ENCODE measurements around the gene SCO2.

Gene SCO2

DNA sequence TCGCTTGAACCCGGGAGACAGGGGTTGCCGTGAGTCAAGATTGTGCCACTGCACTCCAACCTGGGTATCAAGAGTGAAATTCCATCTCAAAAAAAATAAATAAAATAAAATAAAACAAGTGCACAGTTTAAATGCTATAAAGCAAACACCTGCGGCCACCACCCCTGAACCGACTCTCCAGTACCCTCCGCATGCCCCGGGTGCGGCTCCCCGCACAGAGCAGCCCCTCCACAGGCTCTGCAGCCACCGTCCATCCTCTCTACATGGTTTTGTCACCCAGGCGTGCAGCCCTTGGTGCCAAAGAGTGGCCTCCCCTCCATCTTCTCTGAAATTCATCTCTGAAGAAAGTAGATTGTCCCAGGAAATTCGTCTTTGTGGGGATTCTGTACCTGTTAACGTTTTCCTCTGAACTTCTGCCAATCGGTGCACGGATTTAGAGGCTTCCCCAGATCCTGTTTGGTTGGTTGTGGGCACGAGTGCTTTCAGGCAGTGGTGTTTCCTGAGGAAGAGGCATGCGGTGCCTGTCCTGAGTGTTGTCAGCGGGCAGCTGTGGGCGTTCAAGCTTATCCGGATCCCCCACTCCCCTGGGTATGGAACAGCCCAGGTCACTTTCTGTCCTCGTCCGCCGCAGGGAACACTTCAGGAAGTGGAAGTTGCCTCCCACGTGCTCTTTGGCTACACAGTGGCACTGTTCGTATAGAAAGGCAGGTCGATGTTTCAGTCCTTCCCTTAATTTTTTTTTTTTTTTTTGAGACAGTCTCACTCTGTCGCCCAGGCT lies 34.7 kb downstream of the SCO2 start:
- no peak for DNase-seq

DNA sequence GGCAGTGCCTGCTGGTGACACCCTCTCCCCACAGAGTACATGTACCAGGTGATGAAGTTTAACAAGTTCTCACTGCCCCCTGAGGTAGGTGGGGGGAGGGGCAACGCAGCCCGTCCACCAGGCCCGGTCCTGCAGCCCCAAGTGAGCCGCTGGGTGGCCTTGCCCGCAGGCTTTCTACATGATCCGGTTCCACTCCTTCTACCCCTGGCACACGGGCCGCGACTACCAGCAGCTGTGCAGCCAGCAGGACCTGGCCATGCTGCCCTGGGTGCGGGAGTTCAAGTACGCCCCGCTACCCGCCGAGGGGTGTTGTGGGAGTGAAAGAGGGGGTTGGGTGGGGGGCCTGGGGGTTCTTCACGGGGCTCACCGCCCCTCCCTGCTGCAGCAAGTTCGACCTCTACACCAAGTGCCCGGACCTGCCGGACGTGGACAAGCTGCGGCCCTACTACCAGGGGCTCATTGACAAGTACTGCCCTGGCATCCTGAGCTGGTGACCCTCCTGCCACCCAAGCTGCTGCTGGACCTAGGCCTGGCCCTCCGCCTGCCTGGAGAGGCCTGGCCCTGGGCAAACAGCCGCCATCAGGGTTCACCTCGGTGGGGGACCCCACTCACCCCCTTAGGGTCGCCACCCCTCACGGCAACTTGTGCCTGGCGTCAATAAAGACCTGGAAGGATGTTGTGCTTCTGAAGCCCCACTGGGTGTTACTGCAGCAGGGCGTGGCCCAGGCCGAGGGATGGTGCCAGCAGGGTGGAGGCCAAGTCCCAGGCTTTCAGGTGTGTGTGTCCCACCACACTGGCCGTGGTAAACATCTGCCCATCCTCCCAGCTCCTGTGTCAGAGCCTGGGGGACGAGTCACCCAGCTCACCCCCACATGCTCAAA lies 35.8 kb downstream of the SCO2 start:
- DNase-seq = no peak

DNA sequence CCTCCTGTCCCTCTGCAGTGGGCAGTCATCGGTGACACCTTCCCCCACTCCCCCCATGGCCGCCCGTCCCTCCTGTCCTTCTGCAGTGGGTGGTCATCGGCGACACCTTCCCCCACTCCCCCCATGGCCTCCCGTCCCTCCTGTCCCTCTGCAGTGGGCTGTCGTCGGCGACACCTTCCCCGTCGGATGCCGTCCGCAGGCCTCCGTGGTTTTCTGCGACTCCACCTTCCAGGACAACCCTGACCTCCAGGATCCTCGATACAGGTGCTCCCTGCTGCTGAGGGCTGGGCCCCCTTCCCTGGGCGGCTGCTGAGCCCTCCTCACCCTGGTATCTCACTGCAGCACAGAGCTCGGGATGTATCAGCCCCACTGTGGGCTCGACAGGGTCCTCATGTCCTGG lies 36.5 kb downstream of the SCO2 start:
- no peak for DNase-seq

DNA sequence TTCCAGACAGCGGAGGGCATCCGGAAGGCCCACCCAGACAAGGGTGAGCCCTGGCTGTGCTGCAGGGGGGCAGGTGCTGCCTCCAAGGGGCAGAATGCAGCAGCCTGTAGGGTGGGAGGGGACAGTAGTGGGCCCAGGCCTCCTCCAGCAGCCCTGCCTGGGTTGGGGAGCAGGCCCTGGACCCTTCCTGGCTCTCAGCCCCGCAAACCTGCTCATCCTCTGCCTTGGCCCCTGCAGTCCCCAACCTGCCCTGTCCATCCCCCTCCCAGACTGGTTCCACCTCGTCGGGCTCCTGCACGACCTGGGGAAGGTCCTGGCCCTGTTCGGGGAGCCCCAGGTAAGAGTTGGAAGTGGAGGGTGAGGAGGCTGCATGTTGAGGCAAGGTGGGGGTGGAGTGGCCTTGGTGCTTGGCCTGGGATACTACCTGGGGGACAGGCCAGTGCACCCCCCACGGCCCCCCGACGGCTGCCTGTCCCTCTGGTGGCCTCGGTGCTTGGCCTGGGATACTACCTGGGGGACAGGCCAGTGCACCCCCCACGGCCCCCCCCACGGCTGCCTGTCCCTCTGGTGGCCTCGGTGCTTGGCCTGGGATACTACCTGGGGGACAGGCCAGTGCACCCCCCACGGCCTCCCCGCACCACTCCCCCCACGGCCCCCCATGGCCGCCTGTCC lies 37.3 kb downstream of the SCO2 start:
- no peak for DNase-seq

DNA sequence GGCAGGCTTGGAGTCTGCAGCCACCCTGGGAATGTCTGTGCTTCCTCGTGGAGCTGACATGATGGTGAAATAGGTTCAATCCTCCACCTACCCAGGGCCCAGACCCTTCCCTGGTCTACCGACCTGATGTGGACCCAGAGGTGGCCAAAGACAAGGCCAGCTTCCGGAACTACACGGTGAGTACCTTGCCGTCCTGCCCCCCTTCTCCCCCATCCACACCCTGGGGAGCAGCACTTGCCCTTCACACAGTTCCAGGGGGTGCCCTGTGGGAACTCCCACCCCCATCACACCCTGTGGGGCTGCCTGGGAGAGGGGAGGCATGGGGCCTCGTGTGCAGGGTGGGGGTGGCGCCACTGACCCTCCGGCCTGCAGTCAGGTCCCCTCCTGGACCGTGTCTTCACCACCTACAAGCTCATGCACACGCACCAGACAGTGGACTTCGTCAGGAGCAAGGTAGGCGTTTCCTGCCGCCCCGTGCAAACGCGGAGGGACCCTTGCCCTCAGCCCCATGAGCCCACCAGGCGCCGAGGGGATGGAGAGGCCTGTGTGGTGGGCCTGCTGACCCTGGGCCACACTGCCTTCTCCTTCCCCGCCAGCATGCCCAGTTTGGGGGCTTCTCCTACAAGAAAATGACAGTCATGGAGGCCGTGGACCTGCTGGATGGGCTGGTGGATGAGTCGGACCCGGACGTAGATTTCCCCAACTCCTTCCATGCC lies 38.0 kb downstream of the SCO2 start:
- DNase-seq = no peak

DNA sequence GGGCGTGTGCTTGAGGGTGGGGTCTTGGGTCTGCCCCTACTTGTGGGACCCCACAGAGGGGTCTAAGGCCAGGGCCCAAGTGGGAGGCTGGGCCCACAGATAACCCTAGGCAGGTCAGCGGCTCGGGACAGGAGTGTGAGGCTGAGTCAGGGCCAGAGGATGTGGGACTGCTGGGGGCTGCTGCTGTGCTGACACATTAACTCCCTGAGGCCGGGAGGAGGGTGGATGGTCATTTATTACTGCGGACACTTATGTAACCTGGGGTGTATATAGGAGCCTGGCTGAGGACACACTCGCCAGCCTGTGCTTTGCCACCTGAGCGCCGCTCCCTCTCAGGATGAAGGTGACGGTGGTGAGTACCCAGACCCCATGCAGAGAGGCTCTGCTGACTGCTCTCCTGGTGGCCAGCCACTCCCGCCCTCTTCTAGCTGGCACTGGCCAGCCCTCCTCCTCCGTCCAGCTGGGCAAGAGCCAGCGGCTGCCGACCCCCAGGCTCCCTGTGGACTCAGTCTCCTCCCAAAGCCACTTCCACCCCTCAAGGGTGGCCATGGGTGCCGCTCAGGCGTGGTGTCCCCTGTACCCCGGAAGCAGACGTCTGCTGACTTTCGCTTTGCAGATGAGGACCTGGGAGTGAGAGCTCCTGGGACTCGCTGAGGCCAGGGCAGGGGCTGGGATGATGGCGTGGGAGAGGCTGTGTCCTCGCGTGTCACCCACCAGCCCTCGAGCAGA lies 38.7 kb downstream of the SCO2 start, which contains the start of gene MIOX:
TSS of gene MIOX (plus strand) at position 299 of the 729 bp plus-strand sequence. CDS start at position 338, 39 bp downstream.
- DNase-seq = no peak

DNA sequence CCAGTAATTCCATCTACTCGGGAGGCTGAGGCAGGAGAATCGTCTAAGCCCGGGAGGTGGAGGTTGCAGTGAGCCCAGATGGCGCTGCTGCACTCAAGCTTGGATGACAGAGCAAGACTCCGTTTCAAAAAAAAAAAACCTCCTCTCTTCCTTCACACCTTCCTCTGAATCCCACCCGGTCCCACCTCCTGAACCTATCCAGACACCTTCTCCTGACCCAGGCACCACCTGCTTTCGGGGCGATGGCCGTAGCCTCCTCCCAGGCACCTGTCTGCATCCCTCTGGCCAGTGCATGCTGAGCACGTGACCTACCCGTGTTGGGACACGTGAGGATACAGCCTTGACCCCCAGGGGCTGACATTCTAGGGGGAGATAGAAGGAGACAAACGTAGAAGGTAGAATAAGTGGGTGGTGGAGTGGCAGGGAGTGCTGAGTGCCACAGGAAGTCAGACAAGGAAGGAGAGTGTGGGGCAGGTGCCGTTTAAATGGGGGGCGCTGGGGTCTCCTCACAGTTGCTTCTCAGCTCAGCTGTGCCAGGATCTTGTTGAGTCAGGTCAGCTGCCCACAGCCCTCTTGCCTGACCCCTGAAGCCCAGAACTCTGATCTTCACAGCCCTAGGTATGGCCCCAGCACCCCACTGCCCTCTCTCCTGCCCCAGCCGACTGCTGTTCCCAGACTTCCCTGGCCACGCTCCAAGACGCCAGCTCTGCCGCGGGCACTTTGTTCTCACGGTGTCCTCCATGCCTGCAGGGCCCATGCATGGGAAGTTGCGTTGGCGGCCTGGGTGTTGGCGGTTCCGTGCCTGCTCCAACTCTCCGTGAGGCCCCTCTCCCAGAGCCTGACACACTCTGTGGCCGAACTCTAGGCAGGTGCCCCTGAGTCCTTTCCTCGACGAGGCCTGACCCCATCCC lies 39.9 kb downstream of the SCO2 start:
- no peak for DNase-seq

DNA sequence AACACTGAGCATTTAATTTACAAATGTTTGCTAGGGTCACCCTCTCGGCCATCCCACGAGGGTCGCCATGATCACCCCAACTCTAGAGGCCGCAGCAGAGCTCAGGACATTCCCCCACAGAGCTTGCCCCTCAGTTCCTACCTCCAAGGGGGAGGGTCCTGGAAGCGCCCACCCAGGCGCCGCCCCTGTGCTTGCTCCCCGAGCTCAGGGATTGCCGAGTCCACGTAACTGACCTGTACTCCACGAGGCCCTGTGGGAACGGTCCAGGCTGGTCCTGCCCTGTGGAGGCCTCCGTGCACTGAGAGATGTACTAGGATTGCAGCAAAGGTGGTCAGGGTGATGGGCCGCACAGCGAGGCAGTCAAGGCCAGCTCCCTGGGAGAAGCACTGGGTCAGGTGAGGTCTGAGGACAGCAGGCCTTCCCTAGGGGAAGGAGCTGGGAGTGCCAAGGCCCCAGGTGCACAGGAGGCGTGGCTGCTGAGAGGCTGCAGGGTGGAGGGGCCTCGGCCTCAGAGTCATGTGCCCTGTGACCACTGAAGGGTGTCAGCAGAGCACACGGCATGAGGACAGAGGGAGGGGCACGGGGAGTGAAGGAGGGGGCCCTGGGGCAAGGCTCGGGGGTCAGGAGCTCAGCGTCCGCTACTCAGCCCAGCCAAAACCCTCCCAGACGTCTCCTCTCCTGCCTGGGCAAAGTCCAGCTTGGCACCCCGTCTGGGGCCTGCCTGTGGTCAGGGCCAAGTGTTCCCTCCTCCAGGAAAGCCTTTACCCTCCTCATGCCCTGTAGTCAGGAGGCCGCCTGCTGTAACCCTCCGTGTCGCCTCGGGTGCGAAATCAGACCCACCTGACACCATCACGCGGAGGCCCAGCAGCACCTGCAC lies 41.2 kb downstream of the SCO2 start:
- DNase-seq = no peak

DNA sequence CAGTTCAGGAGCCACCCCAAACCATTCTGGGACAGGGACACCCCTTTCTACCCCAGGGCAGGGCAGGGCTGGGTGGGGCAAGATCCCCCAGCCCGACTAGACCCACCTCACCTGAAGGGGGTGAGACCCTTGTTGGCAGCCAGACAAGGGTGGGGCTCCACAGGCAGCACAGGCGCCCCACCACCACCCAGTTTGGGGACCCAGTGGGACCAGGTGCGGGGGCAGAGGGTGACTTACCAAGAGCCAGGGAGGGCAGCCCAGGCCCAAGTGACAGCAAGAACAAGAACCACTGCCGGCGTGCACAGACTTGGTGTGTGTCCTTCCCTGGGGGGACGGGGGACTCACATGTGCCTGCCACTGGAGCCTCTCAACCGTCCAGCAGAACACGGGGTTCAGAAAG lies 41.8 kb downstream of the SCO2 start:
- DNase-seq = no peak

DNA sequence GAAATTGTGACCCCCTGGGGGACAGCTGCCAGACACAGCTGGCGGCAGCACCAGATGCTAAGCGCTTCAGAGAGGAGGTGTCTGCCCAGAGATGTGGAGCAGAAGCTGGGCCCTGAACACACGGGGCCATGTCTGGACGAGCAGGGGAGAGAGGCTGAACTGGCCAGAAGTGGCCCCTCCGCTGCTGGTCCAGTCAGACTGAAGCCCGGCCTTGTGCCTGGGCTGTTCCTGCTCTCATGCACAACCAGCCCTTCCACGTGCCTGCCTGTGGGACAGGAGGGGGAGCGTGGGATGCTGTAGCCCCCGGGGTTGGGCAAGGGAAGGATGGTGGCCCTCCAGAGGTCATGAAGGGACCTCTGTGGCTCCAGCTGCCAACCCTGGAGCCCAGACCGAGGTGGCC lies 42.3 kb downstream of the SCO2 start:
- DNase-seq = no peak

DNA sequence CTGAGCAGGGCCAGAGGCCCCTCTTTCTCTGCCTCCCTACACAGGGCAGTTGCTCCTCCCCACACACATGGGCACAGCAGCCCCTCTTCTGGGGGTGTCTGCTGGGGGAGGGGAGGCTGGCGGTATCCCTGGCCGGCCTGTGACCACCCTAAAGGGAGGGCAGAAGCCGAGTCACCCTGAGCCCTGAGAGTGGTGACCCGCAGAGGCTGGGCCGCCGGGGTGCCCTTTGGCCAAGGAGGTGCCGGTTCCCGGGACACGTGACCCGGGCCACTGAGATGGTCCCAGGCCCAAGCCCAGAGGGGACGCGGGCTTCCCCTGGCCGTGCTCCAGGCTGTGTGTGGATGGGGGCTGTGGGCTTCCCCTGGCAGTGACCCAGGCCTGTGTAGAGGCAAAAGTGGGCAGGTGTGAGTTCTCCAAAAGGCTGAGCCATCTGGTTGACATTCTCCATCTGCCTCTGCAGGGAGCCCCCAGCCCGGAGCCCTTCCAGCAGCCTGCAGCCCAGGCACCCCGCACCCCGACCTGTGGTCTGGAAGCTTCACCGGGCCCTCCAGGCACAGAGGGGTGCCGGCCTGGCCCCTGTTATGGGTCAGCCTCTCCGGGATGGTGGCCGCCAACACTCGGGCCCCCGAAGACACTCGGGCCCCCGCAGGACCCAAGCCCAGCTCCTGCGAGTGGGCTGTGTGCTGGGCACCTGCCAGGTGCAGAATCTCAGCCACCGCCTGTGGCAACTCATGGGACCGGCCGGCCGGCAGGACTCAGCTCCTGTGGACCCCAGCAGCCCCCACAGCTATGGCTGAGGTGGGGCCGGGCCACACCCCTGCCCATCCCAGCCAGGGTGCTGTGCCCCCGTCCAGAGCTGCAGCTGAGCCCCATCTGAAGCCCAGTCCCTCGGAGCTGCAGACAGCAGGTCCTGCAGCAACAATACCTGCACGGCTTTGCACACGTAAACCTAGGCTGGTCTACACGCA lies 43.0 kb downstream of the SCO2 start:
- no peak for DNase-seq

DNA sequence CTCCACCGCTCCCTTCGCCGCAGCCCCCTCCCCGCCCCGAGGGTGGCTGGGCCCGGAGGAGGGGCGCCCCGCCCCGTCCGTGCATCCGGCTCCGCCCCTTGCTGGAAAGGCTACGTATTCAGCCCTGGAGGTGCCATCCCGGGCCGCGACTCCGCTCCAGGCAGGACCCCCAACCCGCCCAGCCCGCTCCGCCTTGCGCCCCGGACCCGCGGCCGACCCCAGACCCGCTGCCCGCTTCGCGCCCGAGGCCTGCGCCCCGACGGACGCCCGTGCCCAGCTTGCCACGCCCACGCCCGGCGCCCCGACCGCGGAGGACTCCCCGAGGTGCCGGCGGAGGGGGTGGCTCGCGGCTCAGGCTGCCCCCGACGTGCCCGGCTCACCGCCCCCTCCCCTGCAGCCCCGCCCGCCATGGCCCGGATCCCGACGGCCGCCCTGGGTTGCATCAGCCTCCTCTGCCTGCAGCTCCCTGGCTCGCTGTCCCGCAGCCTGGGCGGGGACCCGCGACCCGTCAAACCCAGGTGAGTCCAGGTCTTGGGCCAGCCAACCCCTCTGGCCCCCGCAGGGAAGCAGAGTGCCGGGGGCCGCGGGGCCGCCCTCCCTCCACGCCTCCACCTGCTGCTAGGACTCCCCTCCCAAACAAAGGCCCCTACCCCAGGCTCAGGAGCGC lies 43.8 kb downstream of the SCO2 start, which contains the start of gene ADM2:
TSS of gene ADM2 (plus strand) at position 104 of the 667 bp plus-strand sequence. CDS start at position 409, 305 bp downstream.
- no peak for DNase-seq

DNA sequence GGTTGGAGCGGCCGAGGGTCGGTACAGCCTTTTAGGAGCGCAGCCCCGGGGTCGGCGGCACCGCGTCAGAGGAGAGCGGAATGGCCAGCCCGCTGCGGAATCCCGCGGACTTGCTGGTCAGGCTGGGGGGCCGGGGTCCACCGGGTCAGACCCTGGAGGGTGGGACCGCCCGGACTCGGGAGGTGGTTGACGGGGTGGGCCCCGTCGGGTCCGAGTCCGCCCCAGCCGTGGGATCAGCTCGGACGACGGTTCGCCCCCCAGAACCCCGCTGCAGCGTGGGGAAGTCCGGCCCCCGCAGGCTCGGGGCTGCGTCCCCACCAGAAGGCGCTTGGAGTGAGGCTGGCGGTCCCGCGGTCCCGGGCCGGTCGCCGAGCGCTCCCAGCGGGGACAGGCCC lies 44.4 kb downstream of the SCO2 start:
- no peak for DNase-seq

DNA sequence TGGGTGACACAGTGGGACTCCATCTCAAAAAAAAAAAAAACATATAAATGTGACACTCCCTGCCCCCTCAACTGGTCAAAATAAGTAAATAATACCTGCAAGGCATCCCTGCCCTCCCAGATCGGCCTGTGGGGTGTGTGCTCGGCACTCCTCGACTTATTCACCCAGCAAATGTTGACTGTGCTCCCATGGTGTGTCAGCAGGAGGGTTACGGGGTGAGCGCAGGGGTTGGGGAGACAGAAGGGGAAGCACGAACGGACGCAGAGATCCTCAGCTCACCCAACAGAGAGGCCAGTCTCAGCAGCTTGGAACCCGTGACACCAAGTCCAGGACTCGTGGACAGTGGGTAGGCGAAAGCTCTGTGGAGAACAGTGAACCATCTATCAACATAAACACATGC lies 45.7 kb downstream of the SCO2 start:
- DNase-seq = no peak

DNA sequence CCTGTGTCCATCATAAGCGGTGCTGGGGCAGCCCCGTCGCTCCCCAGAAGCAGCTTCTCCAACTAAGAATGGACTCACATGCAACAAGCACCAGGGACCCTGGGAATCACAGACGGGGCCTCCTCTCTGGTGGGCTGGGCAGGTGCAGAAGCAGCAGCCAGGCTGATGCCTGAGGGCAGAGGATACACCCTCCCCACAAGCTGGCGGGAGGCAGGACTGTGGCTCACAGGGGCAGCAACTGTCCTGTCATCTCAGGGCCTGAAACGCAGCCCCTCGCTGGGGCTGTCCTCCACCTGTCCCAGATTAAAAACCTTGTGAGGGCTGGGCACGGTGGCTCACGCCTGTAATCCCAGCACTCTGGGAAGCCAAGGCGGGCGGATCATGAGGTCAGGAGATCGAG lies 47.5 kb downstream of the SCO2 start:
- DNase-seq = no peak

DNA sequence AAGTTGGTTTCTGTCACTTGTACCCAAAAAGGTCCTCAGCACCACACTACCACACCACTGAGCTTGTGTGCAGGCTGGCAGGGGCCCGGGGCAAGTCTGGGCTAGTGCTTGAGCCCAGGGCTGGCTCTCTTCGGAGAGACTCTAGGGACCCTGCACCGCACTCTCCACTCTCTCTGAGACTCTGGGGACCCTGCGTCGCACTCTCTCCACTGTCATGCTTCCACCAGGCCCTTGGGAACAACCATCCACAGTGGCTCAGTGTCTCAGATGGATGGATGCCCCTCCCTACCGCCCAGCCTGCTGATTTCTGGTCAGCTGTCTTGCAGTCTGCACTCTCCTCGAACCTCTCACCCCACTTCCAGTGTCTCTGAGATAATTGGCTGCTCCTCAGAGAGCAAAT lies 48.5 kb downstream of the SCO2 start:
- no peak for DNase-seq

DNA sequence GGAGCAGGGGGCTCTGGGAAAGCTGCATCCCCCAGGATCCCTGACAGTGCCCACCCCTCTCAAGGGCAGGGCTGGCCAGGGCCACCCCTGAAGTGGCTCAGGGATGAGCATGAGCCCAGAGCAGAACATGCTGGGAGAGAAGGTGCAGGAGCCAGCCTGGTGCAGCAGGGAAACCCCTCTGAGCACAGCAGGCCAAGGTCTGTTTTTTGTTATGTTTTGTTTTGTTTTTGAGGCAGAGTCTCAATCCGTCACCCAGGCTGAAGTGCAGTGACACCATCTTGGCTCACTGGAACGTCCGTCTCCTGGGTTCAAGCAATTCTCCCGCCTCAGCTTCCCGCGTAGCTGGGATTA lies 49.8 kb downstream of the SCO2 start:
- no peak for DNase-seq
